ENCODE measurements around the gene EXT2. TPM values are rescaled to one million over a fixed set of nuclear protein-coding genes. Genes with fewer than 3 reads are reported as not detected.

EXT2 gene
- total and polyA plus RNA-seq, 3 donors from 2014 or later, result 47.5 to 71.2 (median 60.9) TPM

GRCh38 chr11:44208976-44209603 lies 113.6 kb downstream of the EXT2 start:
- Histone ChIP-seq H3K9me3 (no peaks in the 10 kb centered on the region), H3K27me3 (no peaks in the 10 kb centered on the region), H3K4me3 (no peak overlapping the region), H3K36me3 (ENCODE audit: low read depth, missing control alignments) (no peaks in the 10 kb centered on the region), H3K4me1 (no peaks in the 10 kb centered on the region), H3K27ac (no peak overlapping the region)
- no peak for DNase-seq
- intact Hi-C loops (cut with DNase I; ENCODE audit: low total_unique reads), result no loop called here
- TF ChIP-seq CTCF (IDR thresholded peaks at IDR 0.05), result no peak
- no peak for TF ChIP-seq POLR2A (IDR thresholded peaks at IDR 0.05)
- WGBS, 2 donors, result 82 to 90% methylated on average over 2 of the region's 2 CpGs

- WGBS, 2 donors, result 97 to 99% methylated on average over 6 of the region's 6 CpGs
- TF ChIP-seq CTCF (IDR thresholded peaks at IDR 0.05) (no peak), POLR2A (IDR thresholded peaks at IDR 0.05) (no peak)
These were observed 116.7 kb downstream of the EXT2 start for GRCh38 chr11:44212128-44212527.

GRCh38 chr11:44213148-44213547 lies 117.7 kb downstream of the EXT2 start:
- no peaks in the 10 kb centered on the region for H3K4me1 ChIP-seq
- DNase-seq, result no peak
- 85 to 88% methylated on average over 1 of the region's 1 CpG for WGBS, 2 donors
- no peaks in the 10 kb centered on the region for H3K36me3 ChIP-seq (ENCODE audit: low read depth, missing control alignments)
- no peaks in the 10 kb centered on the region for H3K27me3 ChIP-seq
- no peak overlapping the region for H3K4me3 ChIP-seq
- no peak overlapping the region for H3K27ac ChIP-seq
- intact Hi-C loops (cut with DNase I; ENCODE audit: low total_unique reads), result no loop called here
- no peak for TF ChIP-seq CTCF (IDR thresholded peaks at IDR 0.05)
- TF ChIP-seq POLR2A (IDR thresholded peaks at IDR 0.05), result no peak
- no peaks in the 10 kb centered on the region for H3K9me3 ChIP-seq

More at GRCh38 chr11:44212128-44212527, 116.7 kb downstream of the EXT2 start:
- Histone ChIP-seq H3K4me3 (no peak overlapping the region), H3K36me3 (ENCODE audit: low read depth, missing control alignments) (no peaks in the 10 kb centered on the region), H3K4me1 (no peaks in the 10 kb centered on the region), H3K27ac (no peak overlapping the region), H3K27me3 (no peaks in the 10 kb centered on the region), H3K9me3 (no peaks in the 10 kb centered on the region)
- intact Hi-C loops (cut with DNase I; ENCODE audit: low total_unique reads), result no loop called here
- no peak for DNase-seq

GRCh38 chr11:44217432-44217831 lies 122.0 kb downstream of the EXT2 start:
- Histone ChIP-seq H3K4me1 (no peaks in the 10 kb centered on the region), H3K36me3 (ENCODE audit: low read depth, missing control alignments) (no peaks in the 10 kb centered on the region), H3K27me3 (no peaks in the 10 kb centered on the region), H3K27ac (no peak overlapping the region), H3K9me3 (no peaks in the 10 kb centered on the region), H3K4me3 (no peak overlapping the region)
- TF ChIP-seq POLR2A (IDR thresholded peaks at IDR 0.05) (no peak), CTCF (IDR thresholded peaks at IDR 0.05) (no peak)
- WGBS, 2 donors, result 79 to 81% methylated on average over 1 of the region's 1 CpG
- no peak for DNase-seq
- intact Hi-C loops (cut with DNase I; ENCODE audit: low total_unique reads), result no loop called here

All from testis (tissue), 3 donors.